ENCODE results near the gene FBXO9. TPM values are rescaled to one million over a fixed set of nuclear protein-coding genes. Genes with fewer than 3 reads are reported as not detected.

FBXO9 gene
- polyA plus RNA-seq, 2 of the 4 experiments (the other 2 are of a cell fraction): 32.1 to 67.6 TPM

GRCh38 chr6:53113742-53114141 is 48.5 kb downstream of the FBXO9 start:
- Histone ChIP-seq H3K4me2 (no peak overlapping the region), H3K27ac (no peak overlapping the region), H3K9me3 (no peaks in the 10 kb centered on the region), H3K4me3 (no peak overlapping the region), H3K4me1 (peaks cover 8% of the 10 kb centered on the region; the same call in 1 of the 3 replicates)
- ATAC-seq (no peak), DNase-seq (ENCODE audit: low read depth in 1 of 2, low spot score in 1 of 2) (no peak), FAIRE-seq (no peak)
- ChIA-PET POLR2A (no interaction called here), CTCF (no interaction called here)
- no peak for TF ChIP-seq MAFK (IDR thresholded peaks at IDR 0.05; ENCODE audit: partially characterized antibody)
- TF ChIP-seq GATA3 (IDR thresholded peaks at IDR 0.05; ENCODE audit: borderline replicate concordance): no peak
- TF ChIP-seq NFE2L2 (conservative IDR thresholded peaks at IDR 0.05; ENCODE audit: low read length): no peak
- no peak for TF ChIP-seq CBX2 (IDR thresholded peaks at IDR 0.05; ENCODE audit: borderline replicate concordance, low read depth)
- TF ChIP-seq, protein P1, sequence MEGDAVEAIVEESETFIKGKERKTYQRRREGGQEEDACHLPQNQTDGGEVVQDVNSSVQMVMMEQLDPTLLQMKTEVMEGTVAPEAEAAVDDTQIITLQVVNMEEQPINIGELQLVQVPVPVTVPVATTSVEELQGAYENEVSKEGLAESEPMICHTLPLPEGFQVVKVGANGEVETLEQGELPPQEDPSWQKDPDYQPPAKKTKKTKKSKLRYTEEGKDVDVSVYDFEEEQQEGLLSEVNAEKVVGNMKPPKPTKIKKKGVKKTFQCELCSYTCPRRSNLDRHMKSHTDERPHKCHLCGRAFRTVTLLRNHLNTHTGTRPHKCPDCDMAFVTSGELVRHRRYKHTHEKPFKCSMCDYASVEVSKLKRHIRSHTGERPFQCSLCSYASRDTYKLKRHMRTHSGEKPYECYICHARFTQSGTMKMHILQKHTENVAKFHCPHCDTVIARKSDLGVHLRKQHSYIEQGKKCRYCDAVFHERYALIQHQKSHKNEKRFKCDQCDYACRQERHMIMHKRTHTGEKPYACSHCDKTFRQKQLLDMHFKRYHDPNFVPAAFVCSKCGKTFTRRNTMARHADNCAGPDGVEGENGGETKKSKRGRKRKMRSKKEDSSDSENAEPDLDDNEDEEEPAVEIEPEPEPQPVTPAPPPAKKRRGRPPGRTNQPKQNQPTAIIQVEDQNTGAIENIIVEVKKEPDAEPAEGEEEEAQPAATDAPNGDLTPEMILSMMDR (IDR thresholded peaks at IDR 0.05): no peak
- no peak for TF ChIP-seq REST (IDR thresholded peaks at IDR 0.05)
- no peak for TF ChIP-seq TP53 (CRISPR knock-in tag; IDR thresholded peaks at IDR 0.05)
- TF ChIP-seq HOXB13 (CRISPR knock-in tag; IDR thresholded peaks at IDR 0.05; ENCODE audit: low read depth): no peak
- TF ChIP-seq RNF2 (IDR thresholded peaks at IDR 0.05; ENCODE audit: borderline replicate concordance, low read depth): no peak
- no peak for TF ChIP-seq TFCP2L1 (CRISPR knock-in tag; IDR thresholded peaks at IDR 0.05)
- TF ChIP-seq MAX (IDR thresholded peaks at IDR 0.05): no peak
- no peak for TF ChIP-seq JUNB (IDR thresholded peaks at IDR 0.05)
- no peak for TF ChIP-seq ATOH8 (CRISPR knock-in tag; IDR thresholded peaks at IDR 0.05; ENCODE audit: low read depth)
- 76% methylated on average over 4 of the region's 4 CpGs for WGBS (ENCODE audit: missing lambda C conversion rate)

DNA sequence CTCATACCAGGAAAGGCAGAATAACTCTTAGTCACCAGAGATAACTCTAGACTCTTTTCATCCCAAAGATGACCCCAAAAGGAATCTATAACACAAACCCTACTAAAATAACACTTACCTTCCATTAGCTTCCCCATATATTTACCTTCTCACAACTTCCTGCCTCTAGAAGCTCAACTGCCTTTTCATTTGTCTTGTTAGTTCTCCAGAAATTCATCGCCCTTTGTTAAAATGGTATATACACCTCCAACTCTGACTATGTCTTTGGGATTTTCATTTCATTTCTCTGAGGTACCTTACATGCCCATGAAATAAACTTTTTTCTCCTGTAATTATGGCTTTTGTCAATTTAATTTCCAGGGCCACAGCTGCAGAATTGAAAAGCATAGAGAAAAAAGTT is 49.9 kb downstream of the FBXO9 start:
- 89% methylated on average over 1 of the region's 1 CpG for WGBS (ENCODE audit: missing lambda C conversion rate)
- TF ChIP-seq NFE2L2 (conservative IDR thresholded peaks at IDR 0.05; ENCODE audit: low read length) (no peak), FOSB (CRISPR knock-in tag; IDR thresholded peaks at IDR 0.05) (no peak), TP53 (CRISPR knock-in tag; IDR thresholded peaks at IDR 0.05) (no peak), CBX2 (IDR thresholded peaks at IDR 0.05; ENCODE audit: borderline replicate concordance, low read depth) (no peak), KDM1A (IDR thresholded peaks at IDR 0.05; ENCODE audit: low read depth) (no peak), EP300 (IDR thresholded peaks at IDR 0.05) (no peak), KDM5A (IDR thresholded peaks at IDR 0.05) (no peak), CEBPB (IDR thresholded peaks at IDR 0.05) (no peak), ZC3H11A (IDR thresholded peaks at IDR 0.05) (no peak), ZSCAN20 (CRISPR knock-in tag; IDR thresholded peaks at IDR 0.05) (no peak), SMC3 (IDR thresholded peaks at IDR 0.05) (no peak), ELK1 (IDR thresholded peaks at IDR 0.05; ENCODE audit: low read depth, low read length) (no peak), HOXB5 (CRISPR knock-in tag; IDR thresholded peaks at IDR 0.05) (no peak), CHD4 (IDR thresholded peaks at IDR 0.05; ENCODE audit: borderline replicate concordance) (no peak), RARB (CRISPR knock-in tag; IDR thresholded peaks at IDR 0.05) (no peak), CHD2 (IDR thresholded peaks at IDR 0.05; ENCODE audit: low read length, partially characterized antibody) (no peak), HOXA7 (CRISPR knock-in tag; IDR thresholded peaks at IDR 0.05) (no peak)
- TF ChIP-seq, protein P2, sequence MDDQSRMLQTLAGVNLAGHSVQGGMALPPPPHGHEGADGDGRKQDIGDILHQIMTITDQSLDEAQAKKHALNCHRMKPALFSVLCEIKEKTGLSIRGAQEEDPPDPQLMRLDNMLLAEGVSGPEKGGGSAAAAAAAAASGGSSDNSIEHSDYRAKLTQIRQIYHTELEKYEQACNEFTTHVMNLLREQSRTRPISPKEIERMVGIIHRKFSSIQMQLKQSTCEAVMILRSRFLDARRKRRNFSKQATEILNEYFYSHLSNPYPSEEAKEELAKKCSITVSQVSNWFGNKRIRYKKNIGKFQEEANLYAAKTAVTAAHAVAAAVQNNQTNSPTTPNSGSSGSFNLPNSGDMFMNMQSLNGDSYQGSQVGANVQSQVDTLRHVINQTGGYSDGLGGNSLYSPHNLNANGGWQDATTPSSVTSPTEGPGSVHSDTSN (IDR thresholded peaks at IDR 0.05): no peak
- TF ChIP-seq, protein P3, sequence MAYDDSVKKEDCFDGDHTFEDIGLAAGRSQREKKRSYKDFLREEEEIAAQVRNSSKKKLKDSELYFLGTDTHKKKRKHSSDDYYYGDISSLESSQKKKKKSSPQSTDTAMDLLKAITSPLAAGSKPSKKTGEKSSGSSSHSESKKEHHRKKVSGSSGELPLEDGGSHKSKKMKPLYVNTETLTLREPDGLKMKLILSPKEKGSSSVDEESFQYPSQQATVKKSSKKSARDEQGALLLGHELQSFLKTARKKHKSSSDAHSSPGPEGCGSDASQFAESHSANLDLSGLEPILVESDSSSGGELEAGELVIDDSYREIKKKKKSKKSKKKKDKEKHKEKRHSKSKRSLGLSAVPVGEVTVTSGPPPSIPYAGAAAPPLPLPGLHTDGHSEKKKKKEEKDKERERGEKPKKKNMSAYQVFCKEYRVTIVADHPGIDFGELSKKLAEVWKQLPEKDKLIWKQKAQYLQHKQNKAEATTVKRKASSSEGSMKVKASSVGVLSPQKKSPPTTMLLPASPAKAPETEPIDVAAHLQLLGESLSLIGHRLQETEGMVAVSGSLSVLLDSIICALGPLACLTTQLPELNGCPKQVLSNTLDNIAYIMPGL (CRISPR knock-in tag; IDR thresholded peaks at IDR 0.05; ENCODE audit: borderline replicate concordance): no peak

More for the DNA sequence above, 49.9 kb downstream of the FBXO9 start:
- no peak overlapping the region for H3K4me3 ChIP-seq
- DNase-seq (ENCODE audit: low read depth in 1 of 2, low spot score in 1 of 2): no peak
- CTCF ChIA-PET: interaction anchor here (1.5 kb wide), 1 partner anchor 11 kb away, joined by 5 read pairs; no protein-coding TSS in a partner anchor
- FAIRE-seq: no peak
- no peak for ATAC-seq
- no peaks in the 10 kb centered on the region for H3K9me3 ChIP-seq
- POLR2A ChIA-PET: no interaction called here
- peaks cover 21% of the 10 kb centered on the region for H3K4me1 ChIP-seq
- H3K4me2 ChIP-seq: no peak overlapping the region
- H3K27ac ChIP-seq: no peak overlapping the region
